KMS-11 (cell line): ENCODE measurements around the gene CAMSAP1.

Experiments
- H2AFZ ChIP-seq: fragments of 200-600 bp; sonication (generic); 2 replicates; pipeline ENCODE4 v1.6.1; 2016; ENCODE audit warnings: antibody characterized with exemption, mixed run types, low read depth
- H3K27ac ChIP-seq: fragments of 200-600 bp; sonication (generic); 2 replicates; pipeline ENCODE4 v1.6.1; 2016; ENCODE audit warnings: mild to moderate bottlenecking, mixed run types
- H3K27me3 ChIP-seq: fragments of 200-600 bp; sonication (generic); 2 replicates; pipeline ENCODE4 v1.6.1; 2017; ENCODE audit warnings: mild to moderate bottlenecking, low read depth, mixed run types, moderate library complexity; ENCODE audit not compliant: insufficient read depth
- H3K36me3 ChIP-seq: fragments of 200-600 bp; sonication (generic); 2 replicates; pipeline ENCODE4 v1.6.1; 2017; ENCODE audit warnings: mild to moderate bottlenecking, mixed run types; ENCODE audit not compliant: insufficient read depth
- H3K4me1 ChIP-seq: fragments of 200-600 bp; sonication (generic); 2 replicates; pipeline ENCODE4 v1.6.1; 2016; ENCODE audit warnings: mild to moderate bottlenecking, low read depth, mixed run types; ENCODE audit not compliant: poor library complexity, severe bottlenecking
- H3K4me2 ChIP-seq: fragments of 200-600 bp; sonication (generic); 2 replicates; pipeline ENCODE4 v1.7.0; 2016; ENCODE audit warnings: mild to moderate bottlenecking, mixed run types
- H3K4me3 ChIP-seq: fragments of 200-600 bp; sonication (generic); IDR thresholded peaks from 2 replicates; pipeline ENCODE4 v1.6.1; 2017; ENCODE audit warnings: low read depth, low read length, mixed read lengths; ENCODE audit not compliant: insufficient read depth
- H3K79me2 ChIP-seq: fragments of 200-600 bp; sonication (generic); 2 replicates; pipeline ENCODE4 v1.6.1; 2016; ENCODE audit warnings: low read depth, mixed run types; ENCODE audit not compliant: insufficient read depth
- H3K9ac ChIP-seq: fragments of 200-600 bp; sonication (generic); 2 replicates; pipeline ENCODE4 v1.6.1; 2016; ENCODE audit warnings: mild to moderate bottlenecking, mixed run types
- H4K20me1 ChIP-seq: fragments of 200-600 bp; sonication (generic); 2 replicates; pipeline ENCODE4 v1.6.1; 2016; ENCODE audit warnings: mild to moderate bottlenecking, mixed run types; ENCODE audit not compliant: insufficient read depth
- CTCF ChIP-seq: fragments of 200-600 bp; sonication (generic); conservative IDR thresholded peaks from 2 replicates; pipeline ENCODE4 v1.6.1; 2017; ENCODE audit warnings: low read depth, mild to moderate bottlenecking, antibody characterized with exemption, low read length, moderate library complexity, mixed read lengths

Gene CAMSAP1

GRCh38 chr9:135810806-135811575 is 96.4 kb downstream of the CAMSAP1 start:
- Histone ChIP-seq H4K20me1 (no peaks in the 10 kb centered on the region), H3K4me1 (no peaks in the 10 kb centered on the region), H3K27me3 (no peaks in the 10 kb centered on the region), H2AFZ (no peak overlapping the region), H3K79me2 (no peaks in the 10 kb centered on the region), H3K9ac (no peak overlapping the region), H3K27ac (no peak overlapping the region), H3K4me2 (no peak overlapping the region), H3K4me3 (no peak overlapping the region), H3K36me3 (peaks cover 3% of the 10 kb centered on the region; the same call in 1 of the 2 replicates)
- no peak for TF ChIP-seq CTCF

GRCh38 chr9:135809166-135809565 is 98.2 kb downstream of the CAMSAP1 start:
- no peak overlapping the region for H3K27ac ChIP-seq
- H2AFZ ChIP-seq: no peak overlapping the region
- no peaks in the 10 kb centered on the region for H3K4me1 ChIP-seq
- H3K9ac ChIP-seq: no peak overlapping the region
- H3K79me2 ChIP-seq: no peaks in the 10 kb centered on the region
- no peaks in the 10 kb centered on the region for H3K36me3 ChIP-seq
- no peak overlapping the region for H3K4me3 ChIP-seq
- no peaks in the 10 kb centered on the region for H4K20me1 ChIP-seq
- H3K27me3 ChIP-seq: no peaks in the 10 kb centered on the region
- H3K4me2 ChIP-seq: no peak overlapping the region
- no peak for TF ChIP-seq CTCF

GRCh38 chr9:135805422-135806022 is 101.8 kb downstream of the CAMSAP1 start:
- no peak overlapping the region for H3K27ac ChIP-seq
- no peak overlapping the region for H3K9ac ChIP-seq
- H3K4me2 ChIP-seq: no peak overlapping the region
- no peaks in the 10 kb centered on the region for H3K4me1 ChIP-seq
- no peaks in the 10 kb centered on the region for H3K36me3 ChIP-seq
- H4K20me1 ChIP-seq: no peaks in the 10 kb centered on the region
- H3K4me3 ChIP-seq: no peak overlapping the region
- H3K27me3 ChIP-seq: 0 out of 2 replicates have a peak, but pooled peaks cover under 1% of the 10 kb centered on the region
- H3K79me2 ChIP-seq: no peaks in the 10 kb centered on the region
- no peak overlapping the region for H2AFZ ChIP-seq
- no peak for TF ChIP-seq CTCF

- Histone ChIP-seq H3K4me2 (no peak overlapping the region), H4K20me1 (no peaks in the 10 kb centered on the region), H3K27me3 (0 out of 2 replicates have a peak, but pooled peaks cover 8% of the 10 kb centered on the region), H3K27ac (no peak overlapping the region), H3K4me1 (no peaks in the 10 kb centered on the region), H3K79me2 (no peaks in the 10 kb centered on the region), H3K9ac (no peak overlapping the region), H3K4me3 (no peak overlapping the region), H2AFZ (no peak overlapping the region), H3K36me3 (no peaks in the 10 kb centered on the region)
- TF ChIP-seq CTCF: no peak
Measured at GRCh38 chr9:135804581-135805421, 102.5 kb downstream of the CAMSAP1 start.
